Activated CD4-positive, alpha-beta T cell treated with anti-CD3 and anti-CD28 coated beads, Interleukin-2, amount 50 U/mL, for 48 hours (primary cell): ENCODE data around the gene FBXO38.

ENCODE experiments used
- DNase-seq, 2 experiments: peaks; one replicate each; pipeline ENCODE4 v3.0.0-alpha.2; 2020

Gene FBXO38

GRCh38 chr5:148383564-148384379 lies at the start of gene FBXO38:
TSS of gene FBXO38 (plus strand) at chr5:148383958. CDS start at chr5:148394777, 10,819 bp downstream.
- peak; percentile 95 to 96 for DNase-seq

- no peak for DNase-seq
Measured at GRCh38 chr5:148335259-148335658, 48.5 kb upstream of the FBXO38 start, which contains the start of gene SPINK9. TSS of gene SPINK9 (plus strand) at chr5:148335559. CDS start at chr5:148335614, 55 bp downstream.

GRCh38 chr5:148336704-148337435 lies 46.9 kb upstream of the FBXO38 start:
- no peak for DNase-seq

GRCh38 chr5:148342371-148343045 lies 41.2 kb upstream of the FBXO38 start:
- DNase-seq: no peak

GRCh38 chr5:148343046-148343407 lies 40.7 kb upstream of the FBXO38 start:
- no peak for DNase-seq

DNA sequence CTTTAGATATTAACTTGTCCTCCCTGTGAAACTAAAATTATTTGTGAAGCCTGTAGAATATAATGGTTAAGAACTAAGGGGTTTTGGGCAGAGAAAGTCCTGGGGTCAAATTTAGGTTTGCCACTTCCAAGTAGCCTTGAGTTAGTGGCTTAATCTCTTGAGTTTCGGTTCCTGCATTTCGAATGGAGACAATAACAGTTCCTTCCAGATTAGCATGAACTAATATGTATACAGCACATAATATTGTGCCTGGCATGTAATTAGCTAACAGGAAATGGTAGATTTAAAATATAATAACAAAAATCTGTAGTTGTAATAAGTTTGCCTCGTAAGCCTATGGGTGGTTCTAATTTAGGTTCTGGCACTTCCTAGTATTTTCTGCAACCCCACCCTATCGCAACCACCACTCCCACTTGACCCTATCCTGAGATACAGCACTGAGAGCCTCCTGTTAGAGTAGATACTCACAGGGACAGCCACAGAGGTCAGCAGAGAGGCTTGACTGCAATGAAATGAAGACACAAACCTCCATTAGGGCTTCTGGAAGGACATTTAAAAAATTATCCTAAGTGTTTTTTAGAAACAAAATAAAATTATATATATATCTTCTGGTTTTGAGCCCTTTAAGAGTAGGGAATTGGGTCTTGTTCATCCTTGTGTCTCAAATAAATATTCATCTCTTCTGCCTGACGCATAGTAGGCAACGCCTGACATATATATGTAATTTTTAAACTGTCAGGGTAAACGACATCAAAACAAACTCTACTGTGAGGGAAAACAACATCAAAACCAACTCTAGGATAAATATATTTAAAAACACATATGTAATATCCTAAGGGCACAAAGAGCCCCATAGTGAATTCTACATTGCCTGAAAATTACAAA lies 39.9 kb upstream of the FBXO38 start:
- DNase-seq: no peak

GRCh38 chr5:148347706-148348105 lies 36.1 kb upstream of the FBXO38 start:
- DNase-seq: no peak

DNA sequence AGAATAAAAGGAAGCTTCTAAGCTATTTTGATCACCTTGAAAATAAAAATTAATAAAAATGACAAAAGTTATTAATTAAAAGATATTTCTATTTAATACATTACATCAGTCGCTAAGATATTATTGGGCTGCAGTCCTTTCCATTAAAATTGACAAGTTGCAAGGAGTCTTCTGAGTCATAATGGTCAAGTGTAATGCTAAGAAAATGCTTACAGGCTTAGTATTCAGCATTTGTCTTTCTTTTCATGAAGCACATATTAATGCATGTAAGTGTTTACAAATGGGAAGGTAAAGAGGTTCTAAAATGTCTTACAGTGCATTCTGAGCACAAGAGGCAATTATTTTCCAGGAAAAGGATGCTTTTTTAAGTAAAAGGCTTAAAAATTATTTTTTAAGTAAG lies 31.1 kb upstream of the FBXO38 start:
- no peak for DNase-seq

DNA sequence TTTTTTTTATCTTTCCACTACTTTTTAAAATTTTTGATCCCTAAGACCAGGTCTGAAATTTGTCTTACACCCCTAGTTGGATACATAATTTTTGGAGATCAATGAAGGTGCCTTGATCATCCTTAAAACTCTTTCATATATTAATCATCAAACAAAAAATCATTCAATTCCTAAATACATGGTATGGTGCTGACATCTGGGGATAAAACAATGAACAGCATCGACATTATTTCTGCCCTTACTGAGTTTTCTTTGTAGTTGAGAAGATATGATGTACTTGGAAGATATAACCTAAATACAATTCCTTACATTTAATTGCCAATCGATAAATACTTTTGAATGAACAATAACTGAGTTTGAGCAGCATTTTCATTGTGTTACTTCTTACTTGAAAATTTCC lies 30.1 kb upstream of the FBXO38 start:
- DNase-seq: no peak

- DNase-seq: no peak
Measured at GRCh38 chr5:148364343-148364742, 19.4 kb upstream of the FBXO38 start.

DNA sequence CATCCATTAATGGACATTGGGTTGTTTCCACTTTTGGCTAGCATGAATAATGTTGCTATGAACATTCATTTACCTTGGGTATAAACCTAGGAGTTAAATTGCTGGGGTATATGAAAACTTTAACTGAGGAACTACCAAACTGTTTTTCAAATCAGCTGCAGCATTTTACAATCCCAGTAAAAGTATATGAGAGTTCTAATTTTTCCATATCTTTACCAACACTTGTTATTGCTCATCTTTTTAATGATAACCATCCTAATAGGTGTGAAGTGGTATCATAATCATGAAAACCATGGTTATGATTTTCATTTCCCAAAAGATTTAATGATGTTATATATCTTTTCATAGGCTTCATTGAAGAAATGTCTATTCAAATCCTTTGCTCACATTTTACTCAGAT lies 15.5 kb upstream of the FBXO38 start:
- DNase-seq: no peak

- no peak for DNase-seq
Measured at GRCh38 chr5:148372166-148372725, 11.5 kb upstream of the FBXO38 start.

GRCh38 chr5:148372893-148373292 lies 10.9 kb upstream of the FBXO38 start:
- no peak for DNase-seq

GRCh38 chr5:148374690-148375360 lies 8.9 kb upstream of the FBXO38 start:
- peak in 1 of 2 experiments; percentile 14 for DNase-seq

- no peak for DNase-seq
Measured at GRCh38 chr5:148376198-148376597, 7.6 kb upstream of the FBXO38 start.

- DNase-seq: no peak
Measured at GRCh38 chr5:148378670-148379069, 5.1 kb upstream of the FBXO38 start.

GRCh38 chr5:148379340-148379739 lies 4.4 kb upstream of the FBXO38 start:
- no peak for DNase-seq

DNA sequence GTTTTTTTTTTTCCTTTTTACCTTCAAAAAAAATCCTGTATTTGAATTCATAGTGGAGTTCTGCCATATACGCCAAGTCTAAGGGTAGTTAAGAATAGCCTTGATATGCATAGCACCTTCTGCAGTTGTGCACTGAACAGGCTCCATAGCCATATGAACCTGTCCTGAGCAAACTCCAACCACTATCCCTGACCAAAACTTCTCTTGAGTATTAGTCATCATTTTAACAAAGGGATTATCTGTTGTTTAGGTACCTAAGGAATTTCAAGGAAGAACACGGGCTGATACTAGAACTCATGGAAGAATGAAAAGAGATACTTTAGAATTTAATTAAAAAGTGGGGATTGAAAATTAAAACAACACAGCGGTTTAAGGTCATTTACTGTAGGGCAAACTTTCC lies 1.9 kb upstream of the FBXO38 start:
- DNase-seq: no peak

GRCh38 chr5:148382961-148383360 lies 797 bp upstream of the FBXO38 start:
- no peak for DNase-seq

GRCh38 chr5:148384380-148384737 lies 601 bp downstream of the FBXO38 start:
- DNase-seq: peak; percentile 10 to 23

- no peak for DNase-seq
Measured at GRCh38 chr5:148385094-148385493, 1.3 kb downstream of the FBXO38 start.

GRCh38 chr5:148386041-148386440 lies 2.3 kb downstream of the FBXO38 start:
- no peak for DNase-seq
